Measurements from ENCODE around the gene KDM6A. TPM values are rescaled to one million over a fixed set of nuclear protein-coding genes. Genes with fewer than 3 reads are reported as not detected.

KDM6A gene
- polyA plus RNA-seq, 1 donor from 2014 or later: 25.1 TPM

DNA sequence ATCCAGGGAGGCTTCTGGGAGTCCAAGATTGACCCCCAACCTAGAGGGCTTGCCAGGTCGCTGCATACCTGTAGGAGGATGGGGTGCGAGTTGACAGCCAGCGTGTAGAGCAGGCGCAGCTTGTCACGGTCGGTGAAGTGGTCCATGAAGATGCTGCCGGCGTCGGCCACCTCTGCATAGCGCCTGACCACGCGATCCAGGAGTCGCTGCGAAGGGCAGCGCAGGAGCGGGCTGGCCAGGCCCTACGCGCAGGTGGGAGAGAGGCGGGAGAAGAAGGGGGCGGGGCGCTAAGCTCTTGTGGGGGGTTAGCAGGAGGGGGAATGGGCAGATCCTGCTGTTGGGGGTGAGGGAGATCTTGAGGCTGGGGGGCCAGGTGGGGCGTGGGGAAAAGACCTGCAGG is 284.7 kb downstream of the KDM6A start:
- no peak overlapping the region for H3K27ac ChIP-seq (ENCODE audit: low read length)
- H3K27me3 ChIP-seq (ENCODE audit: insufficient read depth, low read depth, low read length): no peaks in the 10 kb centered on the region
- no peaks in the 10 kb centered on the region for H3K9me3 ChIP-seq (ENCODE audit: low read length)
- H3K36me3 ChIP-seq (ENCODE audit: insufficient read depth, low read length): no peaks in the 10 kb centered on the region
- no peak overlapping the region for H3K4me2 ChIP-seq (ENCODE audit: low read length)
- H3K9ac ChIP-seq (ENCODE audit: low read length): no peak overlapping the region
- no peak overlapping the region for H3K4me3 ChIP-seq (ENCODE audit: low read length)
- H3K9me2 ChIP-seq (ENCODE audit: insufficient read depth, low read length): no peaks in the 10 kb centered on the region
- TF ChIP-seq EZH2 (IDR thresholded peaks at IDR 0.05; ENCODE audit: borderline replicate concordance, insufficient read depth, low read length, poor library complexity, severe bottlenecking) (no peak), RAD21 (conservative IDR thresholded peaks at IDR 0.05) (no peak), SMC3 (conservative IDR thresholded peaks at IDR 0.05; ENCODE audit: poor library complexity) (no peak), EP300 (conservative IDR thresholded peaks at IDR 0.05; ENCODE audit: poor library complexity, severe bottlenecking) (no peak), TAF1 (IDR thresholded peaks at IDR 0.05; ENCODE audit: low read depth) (no peak), POLR2AphosphoS5 (IDR thresholded peaks at IDR 0.05) (no peak), MXI1 (conservative IDR thresholded peaks at IDR 0.05; ENCODE audit: poor library complexity, severe bottlenecking) (no peak)
- TF ChIP-seq, protein P1, sequence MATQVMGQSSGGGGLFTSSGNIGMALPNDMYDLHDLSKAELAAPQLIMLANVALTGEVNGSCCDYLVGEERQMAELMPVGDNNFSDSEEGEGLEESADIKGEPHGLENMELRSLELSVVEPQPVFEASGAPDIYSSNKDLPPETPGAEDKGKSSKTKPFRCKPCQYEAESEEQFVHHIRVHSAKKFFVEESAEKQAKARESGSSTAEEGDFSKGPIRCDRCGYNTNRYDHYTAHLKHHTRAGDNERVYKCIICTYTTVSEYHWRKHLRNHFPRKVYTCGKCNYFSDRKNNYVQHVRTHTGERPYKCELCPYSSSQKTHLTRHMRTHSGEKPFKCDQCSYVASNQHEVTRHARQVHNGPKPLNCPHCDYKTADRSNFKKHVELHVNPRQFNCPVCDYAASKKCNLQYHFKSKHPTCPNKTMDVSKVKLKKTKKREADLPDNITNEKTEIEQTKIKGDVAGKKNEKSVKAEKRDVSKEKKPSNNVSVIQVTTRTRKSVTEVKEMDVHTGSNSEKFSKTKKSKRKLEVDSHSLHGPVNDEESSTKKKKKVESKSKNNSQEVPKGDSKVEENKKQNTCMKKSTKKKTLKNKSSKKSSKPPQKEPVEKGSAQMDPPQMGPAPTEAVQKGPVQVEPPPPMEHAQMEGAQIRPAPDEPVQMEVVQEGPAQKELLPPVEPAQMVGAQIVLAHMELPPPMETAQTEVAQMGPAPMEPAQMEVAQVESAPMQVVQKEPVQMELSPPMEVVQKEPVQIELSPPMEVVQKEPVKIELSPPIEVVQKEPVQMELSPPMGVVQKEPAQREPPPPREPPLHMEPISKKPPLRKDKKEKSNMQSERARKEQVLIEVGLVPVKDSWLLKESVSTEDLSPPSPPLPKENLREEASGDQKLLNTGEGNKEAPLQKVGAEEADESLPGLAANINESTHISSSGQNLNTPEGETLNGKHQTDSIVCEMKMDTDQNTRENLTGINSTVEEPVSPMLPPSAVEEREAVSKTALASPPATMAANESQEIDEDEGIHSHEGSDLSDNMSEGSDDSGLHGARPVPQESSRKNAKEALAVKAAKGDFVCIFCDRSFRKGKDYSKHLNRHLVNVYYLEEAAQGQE (IDR thresholded peaks at IDR 0.05; ENCODE audit: borderline replicate concordance): no peak
- TF ChIP-seq, protein P2, sequence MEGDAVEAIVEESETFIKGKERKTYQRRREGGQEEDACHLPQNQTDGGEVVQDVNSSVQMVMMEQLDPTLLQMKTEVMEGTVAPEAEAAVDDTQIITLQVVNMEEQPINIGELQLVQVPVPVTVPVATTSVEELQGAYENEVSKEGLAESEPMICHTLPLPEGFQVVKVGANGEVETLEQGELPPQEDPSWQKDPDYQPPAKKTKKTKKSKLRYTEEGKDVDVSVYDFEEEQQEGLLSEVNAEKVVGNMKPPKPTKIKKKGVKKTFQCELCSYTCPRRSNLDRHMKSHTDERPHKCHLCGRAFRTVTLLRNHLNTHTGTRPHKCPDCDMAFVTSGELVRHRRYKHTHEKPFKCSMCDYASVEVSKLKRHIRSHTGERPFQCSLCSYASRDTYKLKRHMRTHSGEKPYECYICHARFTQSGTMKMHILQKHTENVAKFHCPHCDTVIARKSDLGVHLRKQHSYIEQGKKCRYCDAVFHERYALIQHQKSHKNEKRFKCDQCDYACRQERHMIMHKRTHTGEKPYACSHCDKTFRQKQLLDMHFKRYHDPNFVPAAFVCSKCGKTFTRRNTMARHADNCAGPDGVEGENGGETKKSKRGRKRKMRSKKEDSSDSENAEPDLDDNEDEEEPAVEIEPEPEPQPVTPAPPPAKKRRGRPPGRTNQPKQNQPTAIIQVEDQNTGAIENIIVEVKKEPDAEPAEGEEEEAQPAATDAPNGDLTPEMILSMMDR (IDR thresholded peaks at IDR 0.05; ENCODE audit: poor library complexity, severe bottlenecking): no peak
- no peak overlapping the region for H2AFZ ChIP-seq (ENCODE audit: low read depth, low read length)
- no peaks in the 10 kb centered on the region for H4K20me1 ChIP-seq (ENCODE audit: insufficient read depth)
- H3K79me2 ChIP-seq (replicated peaks; ENCODE audit: insufficient read depth, low read length): no peaks in the 10 kb centered on the region
- no peaks in the 10 kb centered on the region for H3F3A ChIP-seq (ENCODE audit: insufficient read depth, low read length, poor library complexity, severe bottlenecking)

Other genes starting within 250 kb of the KDM6A start
- gene DUSP21, start 29.2 kb upstream of the KDM6A start, polyA plus RNA-seq: not detected in 2 replicates

All from neural cell (in vitro differentiated cells).